Activated CD8-positive, alpha-beta T cell treated with anti-CD3 and anti-CD28 coated beads for 36 hours (primary cell): ENCODE measurements around the gene TMEM72. TPM values are rescaled to one million over a fixed set of nuclear protein-coding genes. Genes with fewer than 3 reads are reported as not detected.

ENCODE experiments used
- ATAC-seq: fragments of 200-7000 bp; cut with Tn5 transposase; one replicate; pipeline ENCODE4 v1.10.0; 2021; ENCODE audit warnings: mild to moderate bottlenecking, moderate library complexity
- CTCF ChIA-PET: fragments of 350-600 bp; sonication (Branson Sonifier 250); formaldehyde crosslinking; loops from one replicate; lab custom pipeline; 2021; ENCODE audit warnings: antibody characterized with exemption; lab: Charles Lee
- POLR2A ChIA-PET: fragments of 350-600 bp; sonication (Branson Sonifier 250); formaldehyde crosslinking; loops from one replicate; lab custom pipeline; 2021; ENCODE audit warnings: antibody characterized with exemption; lab: Charles Lee
- DNase-seq: peaks from one replicate; pipeline ENCODE4 v3.0.0-alpha.2; 2020
- H3K27ac Mint-ChIP-seq: one replicate; pipeline ENCODE4 v1.8.0; 2021; ENCODE audit warnings: mild to moderate bottlenecking, mixed read lengths
- H3K27me3 Mint-ChIP-seq: one replicate; pipeline ENCODE4 v1.8.0; 2021; ENCODE audit warnings: mixed read lengths
- H3K36me3 Mint-ChIP-seq: one replicate; pipeline ENCODE4 v1.8.0; 2021; ENCODE audit warnings: low read depth, mixed read lengths
- H3K4me1 Mint-ChIP-seq: one replicate; pipeline ENCODE4 v1.8.0; 2021; ENCODE audit warnings: low read depth, mixed read lengths
- H3K4me3 Mint-ChIP-seq: one replicate; pipeline ENCODE4 v1.8.0; 2021; ENCODE audit warnings: mild to moderate bottlenecking, moderate library complexity, mixed read lengths
- H3K9me3 Mint-ChIP-seq: one replicate; pipeline ENCODE4 v1.8.0; 2021; ENCODE audit warnings: mixed read lengths
- CTCF ChIP-seq: fragments of 200-600 bp; IDR thresholded peaks from one replicate; pipeline ENCODE4 v1.8.0; 2022; ENCODE audit warnings: antibody characterized with exemption, mild to moderate bottlenecking
- intact Hi-C: fragments of 100-400 bp; cut with micrococcal nuclease; formaldehyde crosslinking; loops from one replicate; pipeline ENCODE4 v1.10.0; 2022
- total RNA-seq, 2 experiments: library from RNA; stranded (reverse); gene quantifications; one replicate each; pipeline ENCODE4 v1.2.3, GENCODE V29; 2021

Gene TMEM72
- total RNA-seq, 2 experiments from 2014 or later, result not detected

GRCh38 chr10:44937196-44938005, 26.3 kb downstream of the TMEM72 start:
- H3K9me3 Mint-ChIP-seq, result peaks cover 4% of the 10 kb centered on the region
- ChIA-PET POLR2A (no interaction called here), CTCF (interaction anchor here (1.2 kb wide), 1 partner anchor 73 kb away, joined by 4 read pairs; no protein-coding TSS in a partner anchor)
- intact Hi-C loops, result no loop called here
- no peak overlapping the region for H3K27ac Mint-ChIP-seq
- H3K27me3 Mint-ChIP-seq, result peaks cover 6% of the 10 kb centered on the region
- ATAC-seq (no peak), DNase-seq (no peak)
- peaks cover 6% of the 10 kb centered on the region for H3K4me1 Mint-ChIP-seq
- TF ChIP-seq CTCF, result no peak
- H3K4me3 Mint-ChIP-seq, result no peak overlapping the region
- H3K36me3 Mint-ChIP-seq, result no peaks in the 10 kb centered on the region

- Mint-ChIP-seq H3K36me3 (no peaks in the 10 kb centered on the region), H3K4me1 (peaks cover 6% of the 10 kb centered on the region), H3K27me3 (peaks cover 13% of the 10 kb centered on the region), H3K4me3 (no peak overlapping the region), H3K27ac (no peak overlapping the region), H3K9me3 (peaks cover 7% of the 10 kb centered on the region)
- CTCF ChIA-PET, result no interaction called here
- DNase-seq (no peak), ATAC-seq (no peak)
- POLR2A ChIA-PET, result no interaction called here
- intact Hi-C loops, result no loop called here
- no peak for TF ChIP-seq CTCF
These were observed 27.8 kb downstream of the TMEM72 start for GRCh38 chr10:44938956-44939355.

- ChIA-PET POLR2A (no interaction called here), CTCF (no interaction called here)
- Mint-ChIP-seq H3K4me3 (no peak overlapping the region), H3K36me3 (no peaks in the 10 kb centered on the region), H3K27me3 (peaks cover 15% of the 10 kb centered on the region), H3K4me1 (peaks cover 6% of the 10 kb centered on the region), H3K27ac (no peak overlapping the region), H3K9me3 (peaks cover 14% of the 10 kb centered on the region)
- no peak for ATAC-seq
- intact Hi-C loops, result no loop called here
- no peak for DNase-seq
- no peak for TF ChIP-seq CTCF
These were observed 28.7 kb downstream of the TMEM72 start for GRCh38 chr10:44939691-44940401.

- Mint-ChIP-seq H3K9me3 (peaks cover 15% of the 10 kb centered on the region), H3K36me3 (no peaks in the 10 kb centered on the region), H3K4me1 (peaks cover 4% of the 10 kb centered on the region), H3K27ac (no peak overlapping the region), H3K27me3 (peaks cover 13% of the 10 kb centered on the region), H3K4me3 (no peak overlapping the region)
- no peak for DNase-seq
- CTCF ChIA-PET, result interaction anchor here (1.8 kb wide), 1 partner anchor 12 kb away, joined by 14 read pairs; no protein-coding TSS in a partner anchor
- intact Hi-C loops, result no loop called here
- TF ChIP-seq CTCF, result no peak
- ATAC-seq, result no peak
- POLR2A ChIA-PET, result interaction anchor here (1.1 kb wide), 1 partner anchor 25 kb away, joined by 4 read pairs; no protein-coding TSS in a partner anchor
These were observed 33.2 kb downstream of the TMEM72 start for GRCh38 chr10:44944354-44944753.
